ENCODE data around the gene CDC45. TPM values are rescaled to one million over a fixed set of nuclear protein-coding genes. Genes with fewer than 3 reads are reported as not detected.
A peak's percentile ranks its signal among the peaks of the same experiment; 100 is the strongest.

CDC45 gene
- total and polyA plus RNA-seq, 2 donors from 2014 or later, result 0.32 to 1.1 TPM

GRCh38 chr22:19488285-19488684 lies 8.6 kb downstream of the CDC45 start:
- no peak for FAIRE-seq

GRCh38 chr22:19488884-19489843 lies 9.4 kb downstream of the CDC45 start:
- no peak for FAIRE-seq
- peak in 1 of 5 donors; percentile 43 for DNase-seq
- TF ChIP-seq CTCF (IDR thresholded peaks at IDR 0.05; ENCODE audit: borderline replicate concordance, extremely low read depth, insufficient read depth), result no peak

More at GRCh38 chr22:19488285-19488684, 8.6 kb downstream of the CDC45 start:
- no peaks in the 10 kb centered on the region for H3K27me3 ChIP-seq (ENCODE audit: control insufficient read depth, insufficient read depth, low read length)
- H3K4me1 ChIP-seq (ENCODE audit: control insufficient read depth in 2 of 3, insufficient read depth in 2 of 3, low read depth in 1 of 3, low read length in 3 of 3), result no peaks in the 10 kb centered on the region
- no peak overlapping the region for H3K27ac ChIP-seq (ENCODE audit: low read depth in 2 of 2, low read length in 2 of 2)
- no peak overlapping the region for H3K4me3 ChIP-seq (ENCODE audit: low read length in 3 of 3)
- no peak overlapping the region for H3K9ac ChIP-seq (ENCODE audit: low read length in 3 of 3)
- no peaks in the 10 kb centered on the region for H3K36me3 ChIP-seq (ENCODE audit: control insufficient read depth in 2 of 3, insufficient read depth in 3 of 3, low read length in 3 of 3)
- H3K9me3 ChIP-seq (ENCODE audit: control insufficient read depth in 2 of 3, insufficient read depth in 1 of 3, low read length in 3 of 3), result no peaks in the 10 kb centered on the region
- TF ChIP-seq CTCF (IDR thresholded peaks at IDR 0.05; ENCODE audit: borderline replicate concordance, extremely low read depth, insufficient read depth), result no peak
- DNase-seq, result no peak
- intact Hi-C loops (cut with DNase I), result no loop called here

GRCh38 chr22:19490628-19491230 lies 11.0 kb downstream of the CDC45 start:
- Histone ChIP-seq H3K9ac (ENCODE audit: low read length in 3 of 3) (no peak overlapping the region), H3K4me1 (ENCODE audit: control insufficient read depth in 2 of 3, insufficient read depth in 2 of 3, low read depth in 1 of 3, low read length in 3 of 3) (no peaks in the 10 kb centered on the region), H3K36me3 (ENCODE audit: control insufficient read depth in 2 of 3, insufficient read depth in 3 of 3, low read length in 3 of 3) (no peaks in the 10 kb centered on the region), H3K27me3 (ENCODE audit: control insufficient read depth, insufficient read depth, low read length) (no peaks in the 10 kb centered on the region), H3K4me3 (ENCODE audit: low read length in 3 of 3) (no peak overlapping the region), H3K27ac (ENCODE audit: low read depth in 2 of 2, low read length in 2 of 2) (no peak overlapping the region), H3K9me3 (ENCODE audit: control insufficient read depth in 2 of 3, insufficient read depth in 1 of 3, low read length in 3 of 3) (no peaks in the 10 kb centered on the region)
- DNase-seq (no peak), FAIRE-seq (no peak)
- intact Hi-C loops (cut with DNase I), result loop anchor here (10.0 kb wide), 1 partner anchor 134 kb away; no protein-coding TSS in a partner anchor
- no peak for TF ChIP-seq CTCF (IDR thresholded peaks at IDR 0.05; ENCODE audit: borderline replicate concordance, extremely low read depth, insufficient read depth)

More at GRCh38 chr22:19488884-19489843, 9.4 kb downstream of the CDC45 start:
- no peak overlapping the region for H3K9ac ChIP-seq (ENCODE audit: low read length in 3 of 3)
- no peak overlapping the region for H3K27ac ChIP-seq (ENCODE audit: low read depth in 2 of 2, low read length in 2 of 2)
- no peaks in the 10 kb centered on the region for H3K4me1 ChIP-seq (ENCODE audit: control insufficient read depth in 2 of 3, insufficient read depth in 2 of 3, low read depth in 1 of 3, low read length in 3 of 3)
- H3K36me3 ChIP-seq (ENCODE audit: control insufficient read depth in 2 of 3, insufficient read depth in 3 of 3, low read length in 3 of 3), result no peaks in the 10 kb centered on the region
- no peaks in the 10 kb centered on the region for H3K27me3 ChIP-seq (ENCODE audit: control insufficient read depth, insufficient read depth, low read length)
- intact Hi-C loops (cut with DNase I), result no loop called here
- H3K9me3 ChIP-seq (ENCODE audit: control insufficient read depth in 2 of 3, insufficient read depth in 1 of 3, low read length in 3 of 3), result no peaks in the 10 kb centered on the region
- H3K4me3 ChIP-seq (ENCODE audit: low read length in 3 of 3), result no peak overlapping the region

Data from kidney (tissue), 14 donors.